HG02610 (cell line): ENCODE data around the gene PXDC1.

Experiments
- ATAC-seq: cut with Tn5 transposase; IDR thresholded peaks from one replicate; pipeline ENCODE4 v1.9.1; 2021; ENCODE audit warnings: mild to moderate bottlenecking, moderate library complexity; ENCODE audit not compliant: unreplicated experiment

The PXDC1 gene, protein sequence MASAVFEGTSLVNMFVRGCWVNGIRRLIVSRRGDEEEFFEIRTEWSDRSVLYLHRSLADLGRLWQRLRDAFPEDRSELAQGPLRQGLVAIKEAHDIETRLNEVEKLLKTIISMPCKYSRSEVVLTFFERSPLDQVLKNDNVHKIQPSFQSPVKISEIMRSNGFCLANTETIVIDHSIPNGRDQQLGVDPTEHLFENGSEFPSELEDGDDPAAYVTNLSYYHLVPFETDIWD

DNA sequence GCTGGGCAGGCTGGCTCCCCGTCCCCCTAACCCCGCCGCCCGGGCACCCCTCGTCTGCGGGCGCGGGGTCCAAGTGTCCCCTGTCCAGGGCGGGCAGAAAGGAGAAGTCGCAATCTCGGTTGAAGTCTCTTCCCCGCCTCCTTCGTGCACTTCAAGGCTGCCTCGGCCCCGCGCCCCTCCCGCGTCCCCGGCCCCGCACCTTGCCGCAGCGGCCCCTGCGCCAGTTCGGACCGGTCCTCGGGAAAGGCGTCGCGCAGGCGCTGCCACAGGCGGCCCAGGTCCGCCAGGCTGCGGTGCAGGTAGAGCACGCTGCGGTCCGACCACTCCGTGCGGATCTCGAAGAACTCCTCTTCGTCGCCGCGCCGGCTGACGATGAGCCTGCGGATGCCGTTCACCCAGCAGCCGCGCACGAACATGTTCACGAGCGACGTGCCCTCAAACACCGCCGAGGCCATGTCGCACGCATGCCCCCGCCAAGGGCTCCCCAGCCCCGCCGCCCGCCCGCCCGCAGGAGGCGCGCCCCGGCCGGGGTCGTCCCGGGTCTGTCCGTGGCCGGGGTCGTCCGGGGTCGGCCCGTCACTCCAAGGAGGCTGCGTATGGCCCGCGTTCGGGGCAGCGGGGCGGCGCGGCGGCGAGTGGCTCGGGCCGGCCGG is at the start of gene PXDC1:
Gene PXDC1 (minus strand): TSS at position 637 of the 653 bp plus-strand sequence. CDS start 182 bp downstream, at position 455.
- no peak for ATAC-seq

DNA sequence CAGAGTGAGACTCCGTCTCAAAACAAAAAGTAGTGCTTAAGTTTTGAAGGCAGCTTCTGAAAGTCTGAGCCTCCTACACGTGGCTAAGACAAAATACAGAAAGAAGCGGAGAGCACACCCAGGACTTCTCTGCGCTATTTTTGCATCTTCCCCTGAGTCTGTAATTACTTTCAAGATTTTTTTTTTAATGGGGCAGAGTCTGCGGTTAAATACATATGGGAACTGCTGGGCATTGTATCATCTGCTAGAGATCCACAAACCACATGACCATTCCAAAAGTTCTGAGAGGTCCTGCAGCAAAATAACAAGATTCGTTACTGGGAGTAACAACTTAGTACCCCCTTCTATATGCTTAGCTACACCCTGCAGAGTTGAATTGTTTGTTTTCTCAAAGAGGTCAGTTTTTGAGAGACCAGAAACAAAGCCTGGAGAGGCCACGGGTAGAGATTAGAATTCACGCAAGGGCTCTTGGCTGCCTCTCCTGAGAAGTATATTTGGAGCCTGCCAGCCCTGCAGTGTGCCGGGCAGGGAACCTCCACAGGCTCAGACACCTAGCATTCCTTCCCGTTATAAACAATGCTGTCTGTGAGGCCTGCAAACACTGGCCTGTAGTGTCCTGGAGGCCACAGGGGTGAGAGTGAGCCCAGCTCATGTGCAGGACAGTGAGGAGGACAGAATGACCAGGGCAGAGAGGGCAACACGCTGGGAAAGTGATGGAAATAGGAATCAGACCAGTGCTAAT is 49.5 kb upstream of the PXDC1 start:
- no peak for ATAC-seq

DNA sequence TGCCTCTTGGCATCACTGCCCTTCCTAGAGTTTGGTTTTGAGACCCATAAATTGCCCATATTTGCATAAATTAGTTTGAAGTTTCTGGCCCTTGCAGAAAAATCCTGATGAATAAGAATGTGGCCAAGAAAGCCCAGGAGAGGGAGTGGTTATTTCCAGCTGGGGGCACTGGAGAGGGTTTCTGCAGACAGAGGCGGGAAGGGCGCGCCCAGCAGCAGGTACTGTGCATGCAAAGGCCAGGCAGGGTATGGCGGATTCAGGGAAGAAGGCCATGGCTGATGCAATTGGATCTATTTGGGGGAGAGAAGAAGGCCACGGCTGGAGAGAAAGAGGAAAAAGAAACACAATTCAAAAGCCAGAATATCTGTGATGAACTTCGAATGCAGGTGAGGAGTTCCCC is 48.2 kb upstream of the PXDC1 start:
- ATAC-seq: no peak

DNA sequence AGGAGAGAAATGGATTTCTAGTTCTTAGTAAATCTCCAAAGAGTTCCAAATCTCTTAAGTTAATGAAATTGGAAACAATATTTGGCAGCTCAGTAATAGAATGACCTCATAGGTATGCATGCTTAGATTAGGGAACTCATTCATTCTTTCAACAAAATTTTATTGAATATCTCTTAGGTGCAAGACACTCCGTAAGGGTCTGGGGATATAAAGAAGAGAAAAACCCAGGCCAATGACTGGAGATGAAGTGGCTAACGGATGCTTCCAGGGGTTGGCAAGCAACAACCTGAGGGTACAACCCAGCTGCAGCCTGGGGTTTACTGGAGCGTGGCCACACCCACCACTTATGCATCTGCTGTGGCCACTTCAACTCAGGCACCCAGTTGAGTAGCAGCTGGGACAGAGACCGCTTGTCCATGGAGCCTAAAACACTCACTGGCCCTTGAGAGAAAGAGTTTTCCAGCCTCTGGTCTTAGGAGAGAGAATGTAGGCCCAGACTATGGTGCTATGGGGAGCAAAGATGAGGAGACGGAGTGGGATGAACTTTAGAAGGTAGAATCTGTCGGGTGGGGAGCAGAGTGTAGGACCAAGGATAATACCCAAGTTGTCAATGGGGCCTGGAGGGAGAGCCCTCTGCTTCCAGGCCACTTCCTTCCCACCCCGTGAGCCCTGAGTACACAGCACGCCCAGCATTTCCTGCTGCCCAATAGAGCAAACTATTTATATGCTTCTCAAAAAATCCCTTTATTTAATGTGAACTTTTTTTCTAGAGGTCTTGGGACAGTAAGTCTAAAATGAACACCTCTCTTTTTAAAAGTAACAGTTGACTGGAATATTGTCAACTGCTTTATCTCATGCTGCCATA is 46.8 kb upstream of the PXDC1 start:
- ATAC-seq: no peak

DNA sequence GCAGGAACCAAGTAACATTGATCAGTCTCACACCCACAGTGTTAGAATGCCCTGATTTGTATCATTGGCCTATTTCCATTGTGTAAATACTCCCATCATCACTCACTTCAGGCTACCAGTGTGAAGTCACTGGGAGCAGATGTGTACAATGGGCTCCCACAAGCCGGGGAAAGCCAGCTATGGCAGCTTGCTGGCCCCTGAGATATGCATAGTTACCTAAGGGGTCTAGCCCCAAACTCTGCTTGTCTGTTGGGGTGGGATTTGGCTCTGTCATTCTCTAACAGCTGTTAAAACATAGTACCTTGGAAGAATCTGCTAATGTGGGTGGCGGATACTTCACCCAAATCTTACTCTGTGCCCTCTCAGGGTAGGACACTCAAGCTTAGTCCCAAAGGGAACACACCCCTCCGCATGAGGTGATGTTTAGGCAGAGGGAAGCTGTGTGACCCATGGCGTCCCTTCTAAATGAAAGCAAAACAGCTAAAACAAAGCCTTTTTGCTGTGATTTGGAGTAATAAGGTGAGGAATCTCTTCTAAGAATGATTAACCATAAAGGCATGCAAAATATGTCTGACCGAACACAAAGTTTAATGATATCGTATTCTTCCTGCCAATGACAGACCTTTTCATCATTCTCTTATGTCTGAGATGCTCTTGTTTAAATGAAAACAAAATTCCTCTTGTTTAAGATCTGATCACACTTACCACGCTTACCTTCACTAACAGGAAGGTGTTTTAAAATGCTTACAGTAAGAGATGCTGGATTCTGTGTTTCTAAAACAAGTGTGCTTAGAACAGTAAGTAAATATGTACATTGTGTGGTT is 45.9 kb upstream of the PXDC1 start:
- ATAC-seq: no peak

DNA sequence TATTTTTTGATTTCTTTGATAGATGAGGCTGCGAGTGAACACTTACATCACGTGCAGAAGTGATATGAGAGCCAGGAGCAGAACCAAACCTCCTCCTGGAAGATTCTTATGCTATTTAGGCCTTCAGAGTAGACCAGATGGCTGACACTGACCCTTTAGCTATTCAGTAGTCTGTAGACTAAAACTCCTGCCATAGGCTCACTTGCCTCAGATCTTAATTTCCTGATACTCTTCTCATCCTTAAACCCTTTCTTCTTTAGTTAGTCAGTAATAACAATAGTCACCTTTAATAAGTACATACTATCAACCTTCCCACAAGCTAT is 45.2 kb upstream of the PXDC1 start:
- ATAC-seq: no peak

DNA sequence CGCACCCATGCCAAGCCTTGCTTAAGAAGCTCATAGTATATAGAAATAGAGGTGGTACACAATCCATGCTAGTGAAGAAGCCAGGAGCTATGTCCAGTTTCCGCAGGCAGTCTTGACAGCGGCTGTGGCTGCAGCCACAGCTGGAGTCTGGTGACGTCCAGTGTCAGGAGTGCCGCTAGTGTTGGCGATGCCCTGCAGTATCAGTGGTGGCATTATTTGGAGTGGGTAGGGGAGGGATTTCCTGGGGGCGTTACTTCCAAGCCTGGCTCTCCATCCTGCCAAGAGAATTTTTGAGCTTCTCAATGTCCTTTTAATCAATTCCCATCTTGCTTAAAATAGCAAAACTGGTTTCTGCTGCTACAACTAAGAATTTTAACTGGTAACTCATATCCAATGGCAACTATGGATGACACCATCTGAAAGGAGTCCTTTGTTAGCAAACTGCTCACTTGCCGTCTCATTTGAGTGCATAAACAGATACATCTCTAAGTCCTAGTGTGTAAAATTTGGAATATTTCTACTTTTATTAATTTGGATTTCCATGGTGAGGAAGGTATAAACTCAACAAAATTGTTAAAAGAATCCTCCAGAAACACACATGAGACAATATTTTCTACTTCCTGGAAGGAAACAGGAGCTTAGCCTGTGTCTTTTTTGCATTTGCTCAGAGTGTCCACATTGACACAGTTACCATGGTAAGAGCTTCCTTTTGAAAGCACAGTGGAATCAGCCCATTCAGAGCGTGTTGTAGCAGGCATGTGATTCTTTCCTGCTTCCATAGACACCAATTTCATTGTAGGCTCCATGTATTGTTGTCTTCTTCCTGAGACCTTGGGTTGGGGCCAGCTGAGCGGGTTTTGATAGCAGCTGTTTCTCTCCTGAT is 44.6 kb upstream of the PXDC1 start:
- ATAC-seq: no peak

DNA sequence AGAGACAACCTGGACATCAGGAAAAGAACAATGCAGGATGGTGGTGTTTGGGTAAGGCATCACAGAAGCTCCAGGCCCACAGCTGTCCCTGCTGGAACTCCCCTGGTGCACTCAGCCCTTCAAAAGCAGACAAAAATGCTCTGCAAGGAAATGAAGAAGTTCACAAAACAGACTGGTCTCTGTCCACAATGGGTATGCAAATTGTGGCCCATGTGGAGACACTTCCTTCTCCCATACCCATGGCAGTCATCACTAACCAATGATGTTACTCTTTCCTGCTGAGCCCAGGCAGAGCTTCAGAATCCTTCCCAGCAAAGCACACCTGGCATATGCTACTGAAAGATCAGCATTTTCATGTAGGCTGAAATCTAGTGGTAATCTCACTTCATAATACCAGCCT is 42.6 kb upstream of the PXDC1 start:
- ATAC-seq: peak; percentile 73

DNA sequence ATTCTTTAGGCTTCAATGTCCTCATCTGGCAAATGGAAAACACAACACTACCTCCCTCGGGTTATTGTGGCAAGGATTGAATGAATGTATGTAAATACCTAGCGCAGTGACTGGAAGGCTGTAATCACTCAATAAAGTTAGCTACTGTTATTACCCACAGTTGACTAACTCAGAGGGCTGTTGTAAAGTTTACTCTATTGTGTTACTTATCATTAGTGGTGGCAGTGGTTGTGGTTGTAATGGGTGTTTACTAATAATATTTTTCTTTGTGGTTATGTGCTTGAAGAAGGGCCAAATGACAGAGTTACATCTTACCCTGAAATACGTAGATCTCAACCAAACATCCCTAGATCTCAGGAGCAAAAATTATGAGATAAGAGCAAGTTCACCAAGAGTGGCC is 42.0 kb upstream of the PXDC1 start:
- ATAC-seq: peak; percentile 57

DNA sequence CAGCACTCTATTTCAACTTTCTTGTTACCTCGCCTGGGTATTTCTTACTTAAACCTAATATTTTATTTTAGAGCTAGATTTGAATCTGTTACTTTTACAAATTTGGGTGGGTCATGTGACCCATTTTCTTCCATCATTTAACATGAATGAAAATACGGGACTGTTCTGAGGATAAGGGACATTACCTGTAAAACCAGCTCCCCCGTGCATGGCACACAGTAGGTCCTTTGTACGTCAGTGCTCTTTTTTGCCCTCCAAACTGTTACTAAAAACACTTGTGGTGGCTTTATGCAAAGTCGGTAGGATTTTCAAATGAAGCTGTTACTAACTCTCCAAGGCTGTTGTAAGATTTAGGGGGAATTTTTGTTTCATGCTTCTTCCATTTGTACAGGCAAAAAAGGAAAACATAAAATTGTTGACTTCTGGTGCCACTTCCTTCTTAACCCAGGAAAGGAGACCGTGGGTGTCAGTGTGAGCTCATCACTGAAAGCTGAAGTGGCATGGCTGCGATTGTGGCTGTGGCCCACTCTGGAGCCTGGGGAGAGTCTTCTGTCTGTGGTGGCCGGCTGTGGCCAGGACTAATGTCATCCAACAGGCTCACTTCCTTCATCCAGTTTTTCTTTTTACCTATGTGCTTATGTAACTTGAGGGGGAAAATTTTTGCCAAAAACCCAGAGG is 40.2 kb upstream of the PXDC1 start:
- no peak for ATAC-seq

DNA sequence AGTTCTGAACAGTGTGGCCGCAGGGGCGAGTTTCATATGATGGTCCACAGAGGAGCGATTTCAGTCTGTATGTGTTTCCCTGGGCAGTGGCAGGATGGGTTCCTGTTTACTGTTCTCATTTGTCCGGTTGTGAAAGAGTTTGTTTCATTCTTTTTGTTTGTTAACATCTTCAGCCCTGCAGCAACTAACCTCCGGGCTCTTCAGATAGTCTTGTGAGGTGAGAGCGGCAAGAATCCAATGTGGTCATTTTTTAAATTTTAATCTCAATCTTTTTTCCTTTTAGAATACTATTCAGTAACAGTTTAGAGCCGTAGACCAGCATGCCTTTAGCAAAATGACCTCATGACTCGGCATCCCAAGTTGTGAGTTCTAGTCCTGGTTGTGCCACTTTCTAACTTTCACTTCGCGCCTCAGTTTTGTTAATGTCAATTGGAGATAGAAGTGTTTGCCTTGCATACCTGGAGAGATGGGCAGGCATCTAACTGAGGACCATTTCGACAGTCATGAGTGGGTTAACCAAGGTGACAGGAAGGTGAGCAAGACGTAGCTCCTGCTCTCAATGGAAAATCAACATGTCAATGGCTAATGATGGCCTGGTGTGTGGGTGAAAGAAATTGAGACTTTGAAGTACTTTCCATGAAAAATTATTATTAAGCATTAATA is 38.5 kb upstream of the PXDC1 start:
- no peak for ATAC-seq

DNA sequence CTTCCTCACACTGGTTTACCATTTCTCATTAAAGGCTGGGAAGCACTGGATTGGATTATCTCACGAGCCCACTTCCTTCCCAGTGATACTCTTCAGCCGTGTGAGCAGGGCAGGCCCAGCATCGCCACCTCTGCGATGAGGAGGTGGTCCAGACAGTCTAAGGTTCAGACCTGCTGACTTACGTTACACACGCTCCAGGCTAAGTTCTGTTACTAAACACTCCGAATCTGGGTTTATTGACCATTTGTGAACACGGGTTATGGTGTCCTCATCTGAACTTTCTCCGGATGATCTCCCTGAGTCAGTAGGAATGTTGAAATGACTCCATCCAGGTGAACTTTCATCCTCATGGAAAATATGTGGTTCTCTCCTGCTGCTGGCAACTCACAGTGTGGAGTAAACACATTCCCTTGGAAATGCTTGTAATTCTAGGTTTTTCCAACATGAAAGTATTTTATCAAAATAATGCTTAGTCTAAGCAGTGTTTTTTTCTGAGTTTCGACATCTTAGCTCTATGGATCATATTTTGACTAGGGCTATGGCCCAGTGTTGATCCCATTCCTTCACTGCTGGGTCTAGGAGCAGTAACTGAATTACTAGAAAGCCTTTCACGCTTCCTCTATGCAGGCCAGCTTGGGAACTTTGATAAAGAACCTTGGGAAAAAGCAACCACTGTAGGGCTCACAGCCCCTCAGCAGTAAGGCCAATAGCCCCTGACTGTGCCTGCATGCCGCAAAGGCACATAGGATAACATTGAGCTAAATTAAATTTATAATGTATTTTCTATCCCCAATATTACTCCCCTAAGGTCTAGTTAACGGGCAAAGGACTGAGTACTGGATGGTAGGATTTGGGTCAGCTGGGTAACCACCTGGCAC is 37.7 kb upstream of the PXDC1 start:
- no peak for ATAC-seq

DNA sequence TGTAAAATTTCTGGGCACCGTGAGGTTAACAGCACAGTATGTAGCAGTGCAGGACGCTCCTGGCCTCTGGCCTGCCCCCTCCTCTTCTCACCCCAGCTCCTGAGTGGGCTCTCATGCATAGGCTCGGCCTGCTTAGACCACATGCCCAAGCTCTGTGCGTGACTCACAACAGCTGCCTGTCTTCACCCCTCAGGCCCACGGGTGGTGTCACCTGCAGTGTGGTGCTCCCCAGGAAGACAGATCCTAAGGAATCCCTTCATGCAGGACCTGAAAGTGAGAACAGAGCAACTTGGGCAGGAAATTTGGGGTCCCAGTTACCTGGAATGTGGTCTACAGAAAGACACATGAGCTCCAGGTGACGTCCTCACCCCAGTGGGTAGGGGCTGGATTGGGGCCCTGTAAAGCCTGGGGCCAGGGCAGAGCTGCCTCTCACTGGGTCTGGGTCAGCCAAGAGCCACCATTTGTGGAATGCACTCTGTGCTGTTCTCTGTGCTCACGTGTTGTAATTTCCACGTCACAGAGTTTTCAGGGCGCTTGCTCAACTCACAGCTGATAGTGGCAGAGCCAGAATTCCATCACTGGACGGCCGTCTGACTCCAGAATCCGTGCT is 37.0 kb upstream of the PXDC1 start:
- no peak for ATAC-seq

DNA sequence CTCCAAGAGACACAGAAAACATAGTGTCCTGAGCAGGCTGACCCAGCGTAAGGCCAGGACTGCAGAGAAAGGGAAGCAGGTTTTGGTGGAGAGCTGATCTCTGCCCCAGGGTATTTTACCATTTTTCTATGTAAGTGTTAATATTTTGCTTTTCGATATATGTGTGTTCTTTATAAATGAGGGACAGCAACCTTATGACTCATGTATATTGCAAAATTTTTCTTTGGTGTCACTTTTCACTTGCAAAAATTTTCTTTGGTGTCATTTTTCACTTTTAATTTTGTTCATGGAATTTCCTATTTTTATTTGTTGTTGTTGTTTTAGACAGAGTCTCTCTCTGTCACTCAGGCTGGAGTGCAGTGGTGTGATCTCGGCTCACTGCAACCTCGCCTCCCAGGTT is 34.6 kb upstream of the PXDC1 start:
- ATAC-seq: no peak

DNA sequence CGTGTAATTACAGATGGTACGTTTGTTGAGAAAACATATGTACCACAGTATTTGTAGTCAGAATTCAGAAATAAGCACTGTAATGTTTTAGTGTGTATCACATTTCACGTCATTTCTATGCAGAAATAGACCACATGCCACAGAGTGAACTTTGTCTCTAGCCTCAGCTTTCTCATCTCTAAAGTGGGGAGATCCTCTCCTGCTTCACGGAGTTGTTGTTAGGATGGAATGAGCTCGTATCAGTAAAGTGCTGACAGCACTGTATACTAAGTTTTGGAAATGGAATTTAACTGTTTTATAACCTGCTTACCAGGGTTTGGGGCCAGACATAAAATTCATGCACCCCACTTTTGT is 34.2 kb upstream of the PXDC1 start:
- no peak for ATAC-seq

DNA sequence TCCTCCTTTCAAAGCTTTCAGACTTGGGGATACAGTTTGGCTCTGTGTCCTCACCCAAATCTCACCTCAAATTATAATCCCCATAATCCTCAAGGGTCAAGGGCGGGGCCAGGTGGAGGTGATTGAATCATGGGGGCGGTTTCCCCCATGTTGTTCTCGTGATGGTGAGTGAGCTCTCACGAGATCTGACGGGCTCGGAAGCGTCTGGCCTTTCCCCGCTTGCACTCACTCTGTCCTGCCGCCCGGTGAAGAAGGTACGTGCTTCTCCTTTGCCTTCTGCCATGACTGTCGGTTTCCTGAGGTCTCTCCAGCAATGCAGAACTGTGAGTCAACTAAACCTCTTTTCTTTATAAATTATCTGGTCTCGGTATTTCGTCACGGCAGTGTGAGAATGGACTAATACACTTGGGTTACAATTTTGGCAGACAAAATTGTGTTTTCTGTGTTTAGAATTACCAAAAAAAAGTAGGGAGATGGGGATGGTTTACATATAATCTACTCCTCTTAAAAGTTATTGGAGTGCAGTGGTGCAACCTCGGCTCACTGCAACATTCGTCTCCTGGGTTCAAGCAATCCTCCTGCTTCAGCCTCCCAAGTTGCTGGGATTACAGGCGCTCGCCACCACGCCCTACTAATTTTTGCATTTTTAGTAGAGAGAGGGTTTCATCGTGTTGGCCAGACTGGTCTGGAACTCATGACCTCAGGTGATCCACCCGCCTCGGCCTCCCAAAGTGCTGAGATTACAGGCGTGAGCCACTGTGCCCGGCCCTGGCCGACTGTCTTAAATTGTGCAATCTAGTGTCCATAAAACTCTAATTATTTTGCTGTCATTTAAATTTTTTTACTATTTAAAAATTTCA is 33.6 kb upstream of the PXDC1 start:
- ATAC-seq: no peak
